Choroid plexus epithelial cell (primary cell): ENCODE results near the gene CLNK.
A peak's percentile ranks its signal among the peaks of the same experiment; 100 is the strongest.

Source experiments
- DNase-seq: peaks from one replicate; pipeline ENCODE4 v3.0.0-alpha.2; 2010; ENCODE audit warnings: low read depth
- H3K4me3 ChIP-seq: 2 replicates; pipeline ENCODE4 v1.5.1; 2011; ENCODE audit warnings: low read depth, mild to moderate bottlenecking, control low read depth, low read length, moderate library complexity
- TF ChIP-seq, protein P1 (sequence below): conservative IDR thresholded peaks from 2 replicates; pipeline ENCODE4 v1.5.1; 2011; ENCODE audit warnings: low read depth, mild to moderate bottlenecking, control low read depth, inconsistent platforms, low read length, moderate library complexity

Gene CLNK

DNA sequence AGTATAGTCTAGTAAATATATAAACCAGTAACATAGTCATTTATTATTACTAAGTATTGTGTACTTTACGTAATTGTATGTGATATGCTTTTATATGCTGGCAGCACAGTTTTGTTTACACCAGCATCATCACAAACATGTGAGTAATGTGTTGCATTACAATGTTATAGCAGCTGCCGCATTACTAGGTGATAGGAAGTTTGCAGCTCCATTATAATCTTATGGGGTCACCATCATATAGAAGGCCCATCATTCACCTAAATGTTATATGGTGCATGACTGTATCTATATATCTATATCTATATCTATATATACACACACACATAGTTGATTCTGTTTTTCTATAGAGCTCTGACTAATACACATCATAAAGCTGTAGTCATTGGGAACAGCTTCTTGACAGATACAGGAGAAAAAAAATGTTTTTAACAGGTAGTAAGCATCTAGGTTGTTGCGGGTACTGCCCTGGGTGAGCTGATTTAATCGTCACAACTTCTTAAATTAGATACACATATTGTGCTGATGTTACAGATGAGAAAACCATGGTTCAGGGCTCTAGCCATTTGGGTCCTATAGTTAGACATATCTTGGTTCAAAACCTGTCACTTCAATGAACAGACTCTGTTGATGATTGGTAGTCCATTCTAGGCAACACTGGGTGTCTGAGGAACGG lies 77.9 kb downstream of the CLNK start:
- H3K4me3 ChIP-seq = no peak overlapping the region
- DNase-seq = no peak
- TF ChIP-seq, protein P1, sequence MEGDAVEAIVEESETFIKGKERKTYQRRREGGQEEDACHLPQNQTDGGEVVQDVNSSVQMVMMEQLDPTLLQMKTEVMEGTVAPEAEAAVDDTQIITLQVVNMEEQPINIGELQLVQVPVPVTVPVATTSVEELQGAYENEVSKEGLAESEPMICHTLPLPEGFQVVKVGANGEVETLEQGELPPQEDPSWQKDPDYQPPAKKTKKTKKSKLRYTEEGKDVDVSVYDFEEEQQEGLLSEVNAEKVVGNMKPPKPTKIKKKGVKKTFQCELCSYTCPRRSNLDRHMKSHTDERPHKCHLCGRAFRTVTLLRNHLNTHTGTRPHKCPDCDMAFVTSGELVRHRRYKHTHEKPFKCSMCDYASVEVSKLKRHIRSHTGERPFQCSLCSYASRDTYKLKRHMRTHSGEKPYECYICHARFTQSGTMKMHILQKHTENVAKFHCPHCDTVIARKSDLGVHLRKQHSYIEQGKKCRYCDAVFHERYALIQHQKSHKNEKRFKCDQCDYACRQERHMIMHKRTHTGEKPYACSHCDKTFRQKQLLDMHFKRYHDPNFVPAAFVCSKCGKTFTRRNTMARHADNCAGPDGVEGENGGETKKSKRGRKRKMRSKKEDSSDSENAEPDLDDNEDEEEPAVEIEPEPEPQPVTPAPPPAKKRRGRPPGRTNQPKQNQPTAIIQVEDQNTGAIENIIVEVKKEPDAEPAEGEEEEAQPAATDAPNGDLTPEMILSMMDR = no peak

DNA sequence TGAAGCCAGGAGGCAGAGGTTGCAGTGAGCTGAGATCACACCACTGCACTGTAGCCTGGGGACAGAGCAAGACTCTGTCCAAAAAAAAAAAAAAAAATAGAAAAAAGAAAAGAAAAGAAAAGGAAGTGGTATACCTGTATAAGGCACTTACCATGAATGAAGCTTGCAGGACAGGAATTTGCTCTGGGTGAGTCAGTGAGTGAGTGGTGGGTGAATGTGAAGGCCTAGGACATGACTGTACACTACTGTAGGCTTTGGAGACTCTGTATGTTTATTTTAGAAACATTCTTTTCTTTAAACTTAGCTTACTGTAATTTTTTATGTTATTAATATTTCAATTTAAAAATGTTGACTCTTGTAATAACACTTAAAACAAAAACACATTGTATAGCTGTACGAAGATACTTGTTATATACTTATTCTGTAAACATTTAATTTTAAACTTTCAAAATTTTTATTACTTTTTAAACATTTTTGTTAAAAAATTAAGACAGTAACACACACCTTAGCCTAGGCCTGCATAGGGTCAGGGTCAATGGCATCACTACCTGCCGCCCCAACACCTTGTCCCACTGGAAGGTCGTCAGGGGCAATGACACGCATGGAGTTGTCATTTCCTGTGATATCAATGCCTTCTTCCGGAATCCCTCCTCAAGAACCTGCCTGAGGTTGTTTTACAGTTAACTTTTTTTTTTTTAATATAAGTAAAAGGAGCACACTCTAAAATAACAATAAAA lies 78.7 kb downstream of the CLNK start:
- TF ChIP-seq, protein P1 = no peak
- peak; percentile 70 for DNase-seq

GRCh38 chr4:10605031-10605430 lies 79.5 kb downstream of the CLNK start:
- no peak overlapping the region for H3K4me3 ChIP-seq
- no peak for DNase-seq
- TF ChIP-seq, protein P1 = no peak

More for the DNA sequence above, 78.7 kb downstream of the CLNK start:
- H3K4me3 ChIP-seq = no peak overlapping the region

- peak; percentile 24 for DNase-seq
- TF ChIP-seq, protein P1 = no peak
- no peak overlapping the region for H3K4me3 ChIP-seq
These were observed 85.0 kb downstream of the CLNK start for GRCh38 chr4:10599574-10599973.

DNA sequence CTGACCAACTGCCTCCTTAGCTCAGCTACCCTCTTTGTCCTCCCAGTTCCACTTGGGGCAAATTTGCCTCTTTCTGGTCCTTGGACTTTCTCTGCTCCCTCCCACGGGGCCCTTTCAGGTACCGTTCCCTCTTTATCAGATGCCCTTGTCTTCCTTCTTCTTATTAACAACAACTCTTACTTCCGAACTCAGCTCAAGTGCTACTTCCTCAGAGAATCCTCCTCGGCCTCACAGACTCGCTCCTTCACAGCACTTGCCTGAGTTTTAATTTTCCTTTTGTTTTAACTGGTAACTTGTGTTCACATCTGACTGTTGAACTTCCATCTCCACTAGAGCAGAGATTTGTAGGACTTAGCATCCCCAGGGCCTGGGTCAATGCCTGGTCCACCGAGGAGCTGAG lies 85.7 kb downstream of the CLNK start:
- TF ChIP-seq, protein P1 = no peak
- DNase-seq = no peak
- H3K4me3 ChIP-seq = no peak overlapping the region

DNA sequence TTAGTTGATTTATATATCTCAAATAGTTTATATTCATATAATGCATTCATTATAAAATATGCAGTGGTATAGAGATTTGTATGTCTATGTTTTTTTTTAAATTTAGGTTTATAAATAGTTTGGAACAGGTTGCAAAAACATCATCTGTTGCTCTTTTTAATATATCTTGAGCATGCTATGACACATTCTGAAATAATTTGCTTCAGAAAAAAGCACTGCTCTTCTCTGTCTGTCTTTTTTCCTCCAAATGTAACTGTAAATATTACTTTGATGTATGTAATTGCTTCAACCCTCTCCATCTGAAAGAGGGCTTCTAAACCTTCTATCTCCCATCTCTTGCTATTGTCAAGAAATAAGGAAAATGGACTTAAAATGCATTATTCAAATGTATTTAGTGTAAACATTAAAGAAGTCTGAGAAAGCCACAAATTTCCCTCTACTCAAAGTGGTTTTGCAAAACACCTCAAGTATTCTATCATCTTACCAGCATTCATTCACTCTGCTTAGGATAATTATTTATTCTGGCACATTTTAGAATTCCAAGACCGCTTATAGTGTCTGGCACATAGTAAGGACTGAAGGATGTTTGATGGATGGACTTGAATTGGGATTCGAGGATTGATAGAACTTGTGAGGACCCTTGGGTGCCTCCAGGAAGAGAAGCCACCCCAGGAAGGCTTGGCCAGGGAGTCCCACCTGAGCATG lies 87.8 kb downstream of the CLNK start:
- H3K4me3 ChIP-seq = no peak overlapping the region
- TF ChIP-seq, protein P1 = no peak

More for the DNA sequence above, 87.8 kb downstream of the CLNK start:
- peak; percentile 9 for DNase-seq
